Lower leg skin (tissue), 4 donors: ENCODE results near the gene KCNH5. TPM values are rescaled to one million over a fixed set of nuclear protein-coding genes. Genes with fewer than 3 reads are reported as not detected.
"Not testable (repeated sequence)": the region's sequence is repeated elsewhere in the genome, so short reads cannot be mapped to it uniquely, and the experiment has no call there.

Source experiments
- DNase-seq, 2 donors: peaks; one replicate each; pipeline ENCODE4 v3.0.0-alpha.2; 2019; ENCODE audit warnings: low spot score in 2 of 2
- H3K4me3 ChIP-seq: fragments of 200-600 bp; sonication (generic); 2 replicates; pipeline ENCODE4 v1.5.1; 2017; ENCODE audit warnings: mild to moderate bottlenecking, low read depth; ENCODE audit not compliant: poor library complexity, severe bottlenecking
- CTCF ChIP-seq, 3 donors: fragments of 450-650 bp; IDR thresholded peaks; one replicate each; pipeline ENCODE4 v1.5.1; 2016; ENCODE audit warnings: antibody characterized with exemption in 3 of 3, mild to moderate bottlenecking in 3 of 3, moderate library complexity in 2 of 3
- POLR2A ChIP-seq, 2 donors: fragments of 450-650 bp; IDR thresholded peaks; one replicate each; pipeline ENCODE4 v1.6.1; 2016 to 2017; ENCODE audit warnings: antibody characterized with exemption in 2 of 2, mild to moderate bottlenecking in 1 of 2, moderate library complexity in 1 of 2
- WGBS, 2 donors: methylation state at CpG; one replicate each; pipeline ENCODE4 v1.1.5; 2018; 5-methylcytosine and 5-hydroxymethylcytosine counted together
- intact Hi-C: fragments of 100-400 bp; cut with DNase I; formaldehyde crosslinking; loops from one replicate; pipeline ENCODE4 v1.15.0; 2023; ENCODE audit warnings: low total_unique reads
- total RNA-seq, 4 donors: library from RNA; depleted of rRNA; stranded (reverse); fragments of >200 nt; gene quantifications; one replicate each; pipeline ENCODE4 v1.1.0, GENCODE V29; 2016

KCNH5 gene
- total RNA-seq, 4 donors from 2014 or later = 0.03 TPM; not detected in 3

DNA sequence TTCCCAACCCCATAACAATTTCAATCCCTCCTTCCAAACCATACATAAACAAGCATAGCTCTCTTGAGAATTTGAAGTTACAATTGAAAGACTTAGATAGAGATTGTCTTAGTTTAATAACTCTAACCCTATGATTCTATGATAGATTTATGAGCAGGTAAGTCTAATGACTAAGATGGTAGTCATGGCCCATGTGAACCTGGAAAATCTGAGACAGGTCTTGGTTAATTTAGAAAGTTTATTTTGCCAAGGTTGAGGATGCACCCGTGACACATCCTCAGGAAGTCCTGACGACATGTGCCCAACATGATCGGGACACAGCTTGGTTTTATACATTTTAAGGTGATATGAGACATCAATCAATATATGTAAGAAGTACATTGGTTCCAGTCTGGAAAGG is 248.8 kb downstream of the KCNH5 start:
- TF ChIP-seq CTCF (IDR thresholded peaks at IDR 0.05) (no peak), POLR2A (IDR thresholded peaks at IDR 0.05) (no peak)
- WGBS, 2 donors = 76 to 78% methylated on average over 3 of the region's 3 CpGs
- intact Hi-C loops = no loop called here
- DNase-seq = no peak
- no peak overlapping the region for H3K4me3 ChIP-seq

- no peak for DNase-seq
- TF ChIP-seq POLR2A (IDR thresholded peaks at IDR 0.05) (no peak), CTCF (IDR thresholded peaks at IDR 0.05) (no peak)
- 83 to 86% methylated on average over 5 of the region's 5 CpGs for WGBS, 2 donors
- intact Hi-C loops = no loop called here
- no peak overlapping the region for H3K4me3 ChIP-seq
Measured at GRCh38 chr14:62792578-62792977, 252.7 kb downstream of the KCNH5 start.

DNA sequence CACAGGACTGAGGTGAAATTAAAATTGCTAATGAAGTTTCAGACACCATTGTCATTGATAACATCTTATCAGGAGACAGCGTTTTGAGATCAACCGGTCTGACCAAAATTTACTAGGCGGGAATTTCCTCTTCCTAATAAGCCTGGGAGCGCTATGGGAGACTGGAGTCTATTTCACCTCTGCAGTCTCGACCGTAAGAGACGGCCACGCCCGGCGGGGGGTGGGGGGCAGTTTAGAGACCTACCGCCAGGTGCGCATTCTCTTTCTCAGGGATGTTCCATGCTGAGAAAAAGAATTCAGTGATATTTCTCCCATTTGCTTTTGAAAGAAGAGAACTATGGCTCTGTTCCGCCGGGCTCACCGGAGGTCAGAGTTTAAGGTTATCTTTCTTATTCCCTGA is 263.9 kb downstream of the KCNH5 start:
- intact Hi-C loops, DNase-seq, H3K4me3 ChIP-seq: not testable (repeated sequence)
- WGBS, 2 donors = 73 to 74% methylated on average over 15 of the region's 15 CpGs

GRCh38 chr14:62778852-62779251 is 266.4 kb downstream of the KCNH5 start:
- intact Hi-C loops = no loop called here
- no peak for DNase-seq
- no peak overlapping the region for H3K4me3 ChIP-seq
- no peak for TF ChIP-seq CTCF (IDR thresholded peaks at IDR 0.05)
- TF ChIP-seq POLR2A (IDR thresholded peaks at IDR 0.05) = no peak
- 40 to 45% methylated on average over 1 of the region's 1 CpG for WGBS, 2 donors

GRCh38 chr14:62778310-62778709 is 266.9 kb downstream of the KCNH5 start:
- no peak for TF ChIP-seq POLR2A (IDR thresholded peaks at IDR 0.05)
- no peak for TF ChIP-seq CTCF (IDR thresholded peaks at IDR 0.05)
- DNase-seq = no peak
- WGBS, 2 donors = 71 to 91% methylated on average over 2 of the region's 2 CpGs
- H3K4me3 ChIP-seq = no peak overlapping the region
- intact Hi-C loops = no loop called here

DNA sequence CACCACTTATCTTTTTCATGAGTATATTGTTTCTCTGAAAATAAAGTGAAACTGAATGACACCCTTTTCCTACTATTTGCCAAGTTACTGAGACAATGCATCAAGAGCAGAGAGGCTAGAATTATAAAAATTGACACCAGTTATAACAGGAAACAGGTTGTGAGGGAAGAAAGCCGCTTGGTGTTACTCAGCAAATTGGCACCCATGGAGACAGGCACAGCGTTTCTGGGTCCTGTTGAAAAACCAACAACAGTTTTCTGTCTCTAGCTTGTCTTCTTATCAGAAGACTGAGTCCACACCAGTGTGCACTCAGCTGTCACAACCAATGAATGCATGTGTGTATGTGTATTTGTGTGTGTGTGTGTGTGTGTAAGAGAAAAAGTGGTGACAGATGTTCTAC is 267.7 kb downstream of the KCNH5 start:
- H3K4me3 ChIP-seq = no peak overlapping the region
- intact Hi-C loops = no loop called here
- DNase-seq = no peak
- TF ChIP-seq CTCF (IDR thresholded peaks at IDR 0.05) (no peak), POLR2A (IDR thresholded peaks at IDR 0.05) (no peak)
- WGBS, 2 donors = 66 to 75% methylated on average over 2 of the region's 2 CpGs
